Astrocyte (in vitro differentiated cells and primary cell): Measurements from ENCODE around the gene TRPM2. TPM values are rescaled to one million over a fixed set of nuclear protein-coding genes. Genes with fewer than 3 reads are reported as not detected.

Experiments used
- DNase-seq: peaks from one replicate; pipeline ENCODE4 v3.0.0-alpha.2; 2010; ENCODE audit warnings: low read depth
- FAIRE-seq: peaks from 2 replicates; lab custom pipeline; 2011; peaks lifted over from hg19 to GRCh38; lab: Jason Lieb, UNC
- H2AFZ ChIP-seq: 2 replicates; pipeline ENCODE4 v1.6.0; 2012; ENCODE audit warnings: low read depth, low read length, inconsistent platforms
- H3K27ac ChIP-seq: 2 replicates; pipeline ENCODE4 v1.5.1; 2011; ENCODE audit warnings: low read depth, low read length, inconsistent platforms
- H3K27me3 ChIP-seq: 2 replicates; pipeline ENCODE4 v1.6.0; 2011; ENCODE audit warnings: low read length, inconsistent platforms; ENCODE audit not compliant: insufficient read depth
- H3K36me3 ChIP-seq: 2 replicates; pipeline ENCODE4 v1.5.1; 2011; ENCODE audit warnings: low read length, inconsistent platforms; ENCODE audit not compliant: insufficient read depth
- H3K4me1 ChIP-seq: 2 replicates; pipeline ENCODE4 v1.5.1; 2011; ENCODE audit warnings: low read length, inconsistent platforms; ENCODE audit not compliant: insufficient read depth
- H3K4me2 ChIP-seq: 2 replicates; pipeline ENCODE4 v1.6.0; 2012; ENCODE audit warnings: low read length, inconsistent platforms
- H3K4me3 ChIP-seq: 2 replicates; pipeline ENCODE4 v1.5.1; 2011; ENCODE audit warnings: low read depth, mild to moderate bottlenecking, low read length, inconsistent platforms; ENCODE audit not compliant: insufficient read depth
- H3K79me2 ChIP-seq: 2 replicates; pipeline ENCODE4 v1.6.0; 2012; ENCODE audit warnings: mild to moderate bottlenecking, low read length, inconsistent platforms; ENCODE audit not compliant: insufficient read depth
- H3K9ac ChIP-seq: 2 replicates; pipeline ENCODE4 v1.6.0; 2012; ENCODE audit warnings: mild to moderate bottlenecking, low read length, inconsistent platforms
- H3K9me3 ChIP-seq: 2 replicates; pipeline ENCODE4 v1.5.1; 2012; ENCODE audit warnings: low read depth, mild to moderate bottlenecking, low read length, inconsistent platforms; ENCODE audit not compliant: insufficient read depth
- H4K20me1 ChIP-seq: 2 replicates; pipeline ENCODE4 v1.6.0; 2012; ENCODE audit warnings: low read length, inconsistent platforms; ENCODE audit not compliant: insufficient read depth
- H3K27ac Mint-ChIP-seq: one replicate; pipeline ENCODE4 v1.8.0; 2021; ENCODE audit warnings: mild to moderate bottlenecking, mixed read lengths; ENCODE audit not compliant: unreplicated experiment
- H3K27me3 Mint-ChIP-seq: one replicate; pipeline ENCODE4 v1.8.0; 2021; ENCODE audit warnings: low read depth, mixed read lengths; ENCODE audit not compliant: unreplicated experiment
- H3K36me3 Mint-ChIP-seq: one replicate; pipeline ENCODE4 v1.8.0; 2021; ENCODE audit warnings: low read depth, mixed read lengths; ENCODE audit not compliant: unreplicated experiment
- H3K4me1 Mint-ChIP-seq: one replicate; pipeline ENCODE4 v1.8.0; 2021; ENCODE audit warnings: low read depth, mixed read lengths; ENCODE audit not compliant: unreplicated experiment
- H3K4me3 Mint-ChIP-seq: one replicate; pipeline ENCODE4 v1.8.0; 2021; ENCODE audit warnings: mild to moderate bottlenecking, moderate library complexity, mixed read lengths; ENCODE audit not compliant: unreplicated experiment
- H3K9me3 Mint-ChIP-seq: one replicate; pipeline ENCODE4 v1.8.0; 2021; ENCODE audit warnings: mild to moderate bottlenecking, mixed read lengths; ENCODE audit not compliant: unreplicated experiment
- EZH2 ChIP-seq: IDR thresholded peaks from 2 replicates; pipeline ENCODE4 v1.6.1; 2012; ENCODE audit warnings: mild to moderate bottlenecking, low read length, inconsistent platforms; ENCODE audit not compliant: insufficient read depth
- total RNA-seq: library from RNA; stranded (reverse); gene quantifications from 2 replicates; pipeline ENCODE4 v1.2.1, GENCODE V29; 2021
- TF ChIP-seq, protein P1 (sequence below): IDR thresholded peaks from 2 replicates; pipeline ENCODE4 v1.5.1; 2011; ENCODE audit warnings: low read depth, mild to moderate bottlenecking, inconsistent platforms, low read length, moderate library complexity; ENCODE audit not compliant: insufficient read depth

TRPM2 gene
- total RNA-seq, 1 donor from 2014 or later, result 0.79 TPM

DNA sequence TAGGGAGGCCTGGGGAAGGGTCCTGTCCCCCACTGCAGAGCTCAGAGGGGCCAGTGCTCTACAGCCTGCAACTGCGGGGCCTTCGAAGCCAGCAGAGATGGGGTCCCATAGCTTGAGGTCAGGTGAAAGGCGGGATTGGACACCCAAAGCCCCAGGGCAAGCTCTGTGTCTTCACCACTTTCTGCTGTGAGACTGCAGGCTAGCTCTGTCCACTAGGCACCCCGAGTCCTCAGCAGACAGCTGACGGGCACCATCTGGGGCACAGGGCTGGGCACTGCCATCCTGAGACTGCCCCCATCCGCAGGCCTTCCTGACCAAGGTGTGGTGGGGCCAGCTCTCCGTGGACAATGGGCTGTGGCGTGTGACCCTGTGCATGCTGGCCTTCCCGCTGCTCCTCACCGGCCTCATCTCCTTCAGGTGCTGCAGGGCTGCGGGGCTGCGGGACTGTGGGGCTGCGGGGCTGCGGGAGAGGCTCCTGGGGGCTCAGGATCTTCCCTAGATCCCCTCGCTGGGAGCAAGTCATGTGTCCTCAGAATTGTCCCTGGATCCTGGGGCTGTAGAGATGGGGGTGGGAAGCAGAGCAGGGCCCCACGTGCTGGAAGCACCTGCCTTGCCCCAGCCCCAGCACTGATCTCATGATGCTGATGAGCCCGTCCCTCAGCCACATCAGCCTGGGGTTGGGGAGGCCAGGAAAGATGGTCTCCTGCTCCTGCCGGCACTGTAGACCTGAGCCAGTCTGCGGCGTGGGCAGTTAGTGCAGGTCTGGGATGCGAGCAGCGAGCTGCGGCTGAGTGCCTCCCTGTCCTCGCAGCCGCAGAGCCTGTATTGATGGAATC lies 46.8 kb downstream of the TRPM2 start:
- peaks cover 22% of the 10 kb centered on the region for H3K27me3 Mint-ChIP-seq
- Histone ChIP-seq H3K9me3 (peaks cover 11% of the 10 kb centered on the region), H3K4me2 (no peak overlapping the region), H3K36me3 (no peaks in the 10 kb centered on the region), H2AFZ (no peak overlapping the region), H3K4me1 (no peaks in the 10 kb centered on the region), H3K27me3 (no peaks in the 10 kb centered on the region), H4K20me1 (no peaks in the 10 kb centered on the region), H3K9ac (no peak overlapping the region), H3K79me2 (no peaks in the 10 kb centered on the region), H3K27ac (no peak overlapping the region), H3K4me3 (no peak overlapping the region)
- no peak overlapping the region for H3K4me3 Mint-ChIP-seq
- FAIRE-seq (no peak), DNase-seq (no peak)
- H3K36me3 Mint-ChIP-seq, result no peaks in the 10 kb centered on the region
- TF ChIP-seq, protein P1, sequence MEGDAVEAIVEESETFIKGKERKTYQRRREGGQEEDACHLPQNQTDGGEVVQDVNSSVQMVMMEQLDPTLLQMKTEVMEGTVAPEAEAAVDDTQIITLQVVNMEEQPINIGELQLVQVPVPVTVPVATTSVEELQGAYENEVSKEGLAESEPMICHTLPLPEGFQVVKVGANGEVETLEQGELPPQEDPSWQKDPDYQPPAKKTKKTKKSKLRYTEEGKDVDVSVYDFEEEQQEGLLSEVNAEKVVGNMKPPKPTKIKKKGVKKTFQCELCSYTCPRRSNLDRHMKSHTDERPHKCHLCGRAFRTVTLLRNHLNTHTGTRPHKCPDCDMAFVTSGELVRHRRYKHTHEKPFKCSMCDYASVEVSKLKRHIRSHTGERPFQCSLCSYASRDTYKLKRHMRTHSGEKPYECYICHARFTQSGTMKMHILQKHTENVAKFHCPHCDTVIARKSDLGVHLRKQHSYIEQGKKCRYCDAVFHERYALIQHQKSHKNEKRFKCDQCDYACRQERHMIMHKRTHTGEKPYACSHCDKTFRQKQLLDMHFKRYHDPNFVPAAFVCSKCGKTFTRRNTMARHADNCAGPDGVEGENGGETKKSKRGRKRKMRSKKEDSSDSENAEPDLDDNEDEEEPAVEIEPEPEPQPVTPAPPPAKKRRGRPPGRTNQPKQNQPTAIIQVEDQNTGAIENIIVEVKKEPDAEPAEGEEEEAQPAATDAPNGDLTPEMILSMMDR, result no peak
- TF ChIP-seq EZH2, result no peak
- H3K4me1 Mint-ChIP-seq, result no peaks in the 10 kb centered on the region
- H3K27ac Mint-ChIP-seq, result no peak overlapping the region
- peaks cover 2% of the 10 kb centered on the region for H3K9me3 Mint-ChIP-seq

DNA sequence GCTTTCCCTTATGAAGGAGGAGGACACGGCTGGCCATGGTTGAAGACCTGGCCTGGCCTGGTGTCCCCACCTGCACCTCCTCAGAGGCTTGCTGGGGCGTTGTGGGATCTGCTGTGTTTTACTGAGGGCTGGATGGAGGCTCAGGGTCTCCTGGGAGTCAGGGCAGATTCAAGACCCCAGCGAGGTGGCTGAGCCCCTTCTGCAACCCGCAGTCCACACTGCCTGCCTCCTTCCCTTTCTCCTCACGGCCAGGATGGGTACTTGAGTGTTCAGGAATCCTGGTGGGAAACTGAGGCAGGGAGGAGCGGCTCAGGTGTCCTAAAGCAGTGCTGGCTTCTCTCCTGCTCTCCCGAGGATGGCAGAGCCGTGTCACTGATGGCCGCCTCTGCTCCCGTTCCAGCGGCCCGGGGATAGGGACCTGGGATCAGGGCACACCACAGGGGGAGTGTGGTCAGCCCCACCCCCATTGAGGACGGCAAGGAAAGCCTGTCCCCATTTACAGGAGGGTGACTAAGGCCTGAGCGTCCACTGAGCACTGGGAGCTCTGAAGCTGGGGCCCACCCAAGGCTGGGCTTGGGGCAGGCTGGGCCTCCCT lies 47.5 kb downstream of the TRPM2 start:
- Histone ChIP-seq H3K9me3 (peaks cover 13% of the 10 kb centered on the region), H3K9ac (no peak overlapping the region)
- H3K9me3 Mint-ChIP-seq, result peaks cover 2% of the 10 kb centered on the region

More for the DNA sequence above, 47.5 kb downstream of the TRPM2 start:
- H3K27me3 ChIP-seq, result no peaks in the 10 kb centered on the region
- TF ChIP-seq EZH2, result no peak
- TF ChIP-seq, protein P1, result no peak
- no peak overlapping the region for H3K4me3 ChIP-seq
- no peaks in the 10 kb centered on the region for H3K36me3 ChIP-seq
- H3K27ac ChIP-seq, result no peak overlapping the region
- no peaks in the 10 kb centered on the region for H3K4me1 ChIP-seq
- H3K4me2 ChIP-seq, result no peak overlapping the region
- FAIRE-seq (no peak), DNase-seq (no peak)
- no peaks in the 10 kb centered on the region for H3K79me2 ChIP-seq
- Mint-ChIP-seq H3K4me1 (no peaks in the 10 kb centered on the region), H3K4me3 (no peak overlapping the region), H3K27me3 (peaks cover 20% of the 10 kb centered on the region), H3K36me3 (no peaks in the 10 kb centered on the region), H3K27ac (no peak overlapping the region)
- H4K20me1 ChIP-seq, result no peaks in the 10 kb centered on the region
- no peak overlapping the region for H2AFZ ChIP-seq
